ENCODE measurements around the gene DHRS7. TPM values are rescaled to one million over a fixed set of nuclear protein-coding genes. Genes with fewer than 3 reads are reported as not detected.

The DHRS7 gene
- total and polyA plus RNA-seq, 2 of the 8 experiments (the other 6 are each of a cell fraction or from before 2014, with no cell fraction given): 10.8 to 27.5 TPM

- TF ChIP-seq SAP30 (IDR thresholded peaks at IDR 0.05; ENCODE audit: insufficient read depth, insufficient replicate concordance, low read length): no peak
Measured at GRCh38 chr14:60095781-60096450, 69.3 kb downstream of the DHRS7 start (continued).
